H9 (cell line): ENCODE results near the gene GCA. TPM values are rescaled to one million over a fixed set of nuclear protein-coding genes. Genes with fewer than 3 reads are reported as not detected.

Source experiments
- DNase-seq: peaks from one replicate; pipeline ENCODE4 v3.0.0-alpha.2; 2017
- H2AFZ ChIP-seq: one replicate; pipeline ENCODE4 v1.6.1; 2013; ENCODE audit warnings: mild to moderate bottlenecking, low read length, control low read depth, moderate library complexity
- H2AK5ac ChIP-seq: 2 replicates; pipeline ENCODE4 v1.6.1; 2013; ENCODE audit warnings: low read length, control low read depth, mixed read lengths; ENCODE audit not compliant: insufficient read length
- H2BK120ac ChIP-seq: one replicate; pipeline ENCODE4 v1.6.1; 2013; ENCODE audit warnings: low read depth, mild to moderate bottlenecking, low read length, control low read depth, inconsistent platforms; ENCODE audit not compliant: poor library complexity, severe bottlenecking
- H2BK12ac ChIP-seq: 2 replicates; pipeline ENCODE4 v1.6.1; 2013; ENCODE audit warnings: low read length, control low read depth, mixed read lengths, low read depth; ENCODE audit not compliant: insufficient read length
- H2BK15ac ChIP-seq: 2 replicates; pipeline ENCODE4 v1.6.1; 2013; ENCODE audit warnings: low read depth, low read length, control low read depth
- H2BK20ac ChIP-seq: one replicate; pipeline ENCODE4 v1.6.1; 2013; ENCODE audit warnings: low read depth, mild to moderate bottlenecking, low read length, control low read depth, inconsistent platforms; ENCODE audit not compliant: poor library complexity, severe bottlenecking
- H2BK5ac ChIP-seq: 2 replicates; pipeline ENCODE4 v1.6.1; 2013; ENCODE audit warnings: low read length, control low read depth, mixed read lengths; ENCODE audit not compliant: insufficient read length
- H3K14ac ChIP-seq: 2 replicates; pipeline ENCODE4 v1.6.1; 2013; ENCODE audit warnings: low read length, control low read depth; ENCODE audit not compliant: insufficient read depth
- H3K18ac ChIP-seq: 2 replicates; pipeline ENCODE4 v1.6.1; 2013; ENCODE audit warnings: low read depth, mild to moderate bottlenecking, mixed read lengths, low read length, control low read depth; ENCODE audit not compliant: insufficient read length
- H3K23ac ChIP-seq: 2 replicates; pipeline ENCODE4 v1.6.1; 2013; ENCODE audit warnings: low read length, control low read depth, mixed read lengths, low read depth; ENCODE audit not compliant: insufficient read length
- H3K23me2 ChIP-seq: 2 replicates; pipeline ENCODE4 v1.6.1; 2013; ENCODE audit warnings: low read depth, mild to moderate bottlenecking, mixed read lengths, low read length, control low read depth; ENCODE audit not compliant: insufficient read length, poor library complexity, severe bottlenecking
- H3K27ac ChIP-seq: 2 replicates; pipeline ENCODE4 v1.5.1; 2013; ENCODE audit warnings: low read length, control low read depth, mixed read lengths, low read depth; ENCODE audit not compliant: insufficient read length
- H3K27me3 ChIP-seq: 2 replicates; pipeline ENCODE4 v1.6.1; 2013; ENCODE audit warnings: low read length, control low read depth, inconsistent platforms; ENCODE audit not compliant: insufficient read depth
- H3K4ac ChIP-seq: 2 replicates; pipeline ENCODE4 v1.6.1; 2013; ENCODE audit warnings: low read depth, mild to moderate bottlenecking, control low read depth, inconsistent platforms, low read length, moderate library complexity
- H3K4me1 ChIP-seq: 2 replicates; pipeline ENCODE4 v1.6.1; 2013; ENCODE audit warnings: low read length, control low read depth, inconsistent platforms; ENCODE audit not compliant: insufficient read depth
- H3K4me2 ChIP-seq: 2 replicates; pipeline ENCODE4 v1.6.1; 2013; ENCODE audit warnings: low read length, control low read depth, mixed read lengths; ENCODE audit not compliant: insufficient read length, insufficient read depth
- H3K56ac ChIP-seq: 2 replicates; pipeline ENCODE4 v1.6.1; 2013; ENCODE audit warnings: low read depth, mild to moderate bottlenecking, mixed read lengths, low read length, control low read depth; ENCODE audit not compliant: insufficient read length
- H3K79me1 ChIP-seq: 2 replicates; pipeline ENCODE4 v1.6.1; 2013; ENCODE audit warnings: low read depth, mild to moderate bottlenecking, moderate library complexity, low read length, control low read depth, inconsistent platforms; ENCODE audit not compliant: insufficient read depth, poor library complexity, severe bottlenecking
- H3K79me2 ChIP-seq: 2 replicates; pipeline ENCODE4 v1.6.1; 2013; ENCODE audit warnings: low read length, control low read depth, inconsistent platforms; ENCODE audit not compliant: insufficient read depth
- H3K9ac ChIP-seq: 2 replicates; pipeline ENCODE4 v1.6.1; 2013; ENCODE audit warnings: low read length, control low read depth, mixed read lengths; ENCODE audit not compliant: insufficient read length; ENCODE audit errors: extremely low read depth
- H3K9me3 ChIP-seq: one replicate; pipeline ENCODE4 v1.6.1; 2013; ENCODE audit warnings: low read depth, low read length, inconsistent platforms; ENCODE audit not compliant: control insufficient read depth
- H3T11ph ChIP-seq: one replicate; pipeline ENCODE4 v1.6.1; 2013; ENCODE audit warnings: mild to moderate bottlenecking, low read length, control low read depth, inconsistent platforms
- H4K20me1 ChIP-seq: one replicate; pipeline ENCODE4 v1.6.1; 2013; ENCODE audit not compliant: control insufficient read depth, insufficient read length, insufficient read depth
- H4K5ac ChIP-seq: 2 replicates; pipeline ENCODE4 v1.6.1; 2013; ENCODE audit warnings: low read depth, mild to moderate bottlenecking, mixed read lengths, low read length, control low read depth; ENCODE audit not compliant: insufficient read length
- H4K8ac ChIP-seq: replicated peaks from 2 replicates; pipeline ENCODE4 v1.6.1; 2013; ENCODE audit warnings: low read length, control low read depth, mixed read lengths, low read depth; ENCODE audit not compliant: insufficient read length
- H4K91ac ChIP-seq: 2 replicates; pipeline ENCODE4 v1.6.1; 2013; ENCODE audit warnings: low read depth, mild to moderate bottlenecking, moderate library complexity, mixed read lengths, low read length, control low read depth; ENCODE audit not compliant: insufficient read length
- H3K27ac Mint-ChIP-seq, 3 experiments: 2 replicates in 2 of 3; 3 replicates in 1 of 3; pipeline ENCODE4 v1.8.0; 2020 to 2021; ENCODE audit warnings: mixed read lengths in 3 of 3, mild to moderate bottlenecking in 1 of 3, moderate library complexity in 1 of 3
- H3K27me3 Mint-ChIP-seq: 2 replicates; pipeline ENCODE4 v1.8.0; 2021; ENCODE audit warnings: low read depth, mild to moderate bottlenecking, moderate library complexity, mixed read lengths
- H3K36me3 Mint-ChIP-seq, 3 experiments: 2 replicates in 2 of 3; 3 replicates in 1 of 3; pipeline ENCODE4 v1.8.0; 2020 to 2021; ENCODE audit warnings: low read depth in 3 of 3, mixed read lengths in 3 of 3; ENCODE audit not compliant: insufficient read depth in 1 of 3
- H3K4me1 Mint-ChIP-seq, 2 experiments: 2 replicates each; pipeline ENCODE4 v1.8.0; 2020; ENCODE audit warnings: mixed read lengths in 2 of 2
- H3K4me3 Mint-ChIP-seq, 2 experiments: 2 replicates in 1 of 2; 3 replicates in 1 of 2; pipeline ENCODE4 v1.8.0; 2020 to 2021; ENCODE audit warnings: mild to moderate bottlenecking in 2 of 2, mixed read lengths in 2 of 2, moderate library complexity in 1 of 2
- H3K9me3 Mint-ChIP-seq, 2 experiments: 2 replicates in 1 of 2; 3 replicates in 1 of 2; pipeline ENCODE4 v1.8.0; 2020; ENCODE audit warnings: mild to moderate bottlenecking in 2 of 2, mixed read lengths in 2 of 2, moderate library complexity in 1 of 2
- CTCF ChIP-seq: fragments of 200-600 bp; sonication (generic); conservative IDR thresholded peaks from 3 replicates; pipeline ENCODE4 v1.8.0; 2021; ENCODE audit warnings: antibody characterized with exemption, mild to moderate bottlenecking
- WGBS: extraction: QIAGEN DNeasy Blood & Tissue Kit; methylation state at CpG from one replicate; pipeline ENCODE4 v1.1.7; 2013; ENCODE audit warnings: missing lambda C conversion rate, low lambda C conversion rate, mixed read lengths; ENCODE audit not compliant: insufficient read length; ENCODE audit errors: extremely low coverage; 5-methylcytosine and 5-hydroxymethylcytosine counted together
- total RNA-seq: library from RNA; stranded (reverse); gene quantifications from 2 replicates; pipeline ENCODE4 v1.2.1, GENCODE V29; 2021

The GCA gene
- total RNA-seq, 1 experiment from 2014 or later, result 31.0 TPM

DNA sequence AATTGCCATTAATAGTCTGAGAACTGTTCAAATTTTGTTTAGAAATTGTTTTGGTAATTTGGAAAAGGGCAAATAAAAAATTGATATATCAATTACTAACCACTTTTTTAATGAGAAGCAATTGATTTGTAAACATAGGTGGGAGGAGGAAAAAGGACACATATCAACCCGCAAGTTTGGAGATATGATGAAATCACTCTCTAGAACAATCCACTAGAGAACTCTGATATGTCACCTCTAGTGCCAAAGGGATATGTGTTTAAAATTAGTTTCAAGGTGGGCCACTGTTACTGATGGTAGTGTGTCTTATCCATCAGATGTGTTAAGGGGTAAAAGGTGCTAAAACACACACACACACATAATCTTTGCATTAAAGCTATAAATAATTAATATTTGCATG lies 42.1 kb upstream of the GCA start:
- no peak overlapping the region for H2BK120ac ChIP-seq
- no peaks in the 10 kb centered on the region for H3K36me3 Mint-ChIP-seq
- H3K56ac ChIP-seq, result no peak overlapping the region
- H3K4me3 Mint-ChIP-seq, result no peak overlapping the region
- H2BK15ac ChIP-seq, result no peak overlapping the region
- no peak overlapping the region for H3K4me2 ChIP-seq
- H3K9me3 Mint-ChIP-seq, result no peaks in the 10 kb centered on the region
- no peak overlapping the region for H3K18ac ChIP-seq
- H3K27me3 Mint-ChIP-seq, result no peaks in the 10 kb centered on the region
- H4K8ac ChIP-seq, result no peak overlapping the region
- no peak overlapping the region for H2BK12ac ChIP-seq
- no peak overlapping the region for H3K14ac ChIP-seq
- no peak overlapping the region for H3K9ac ChIP-seq
- H4K5ac ChIP-seq, result no peak overlapping the region
- H2BK5ac ChIP-seq, result no peak overlapping the region
- H3T11ph ChIP-seq, result no peak overlapping the region
- no peaks in the 10 kb centered on the region for H3K27me3 ChIP-seq
- no peaks in the 10 kb centered on the region; the same call in 1 of the 2 replicates for H3K4me1 ChIP-seq
- H3K79me1 ChIP-seq, result no peaks in the 10 kb centered on the region
- no peak overlapping the region for H2AFZ ChIP-seq
- H3K4me1 Mint-ChIP-seq, result no peaks in the 10 kb centered on the region
- H2AK5ac ChIP-seq, result no peak overlapping the region
- no peak for DNase-seq
- no CpG with 5 or more reads among the region's 1 CpG for WGBS
- no peaks in the 10 kb centered on the region for H4K20me1 ChIP-seq
- no peak overlapping the region for H3K27ac ChIP-seq
- no peak overlapping the region for H3K4ac ChIP-seq
- H3K79me2 ChIP-seq, result no peaks in the 10 kb centered on the region
- H4K91ac ChIP-seq, result no peak overlapping the region
- no peaks in the 10 kb centered on the region for H3K9me3 ChIP-seq
- no peak overlapping the region for H3K27ac Mint-ChIP-seq
- TF ChIP-seq CTCF, result no peak
- no peak overlapping the region for H3K23ac ChIP-seq
- H2BK20ac ChIP-seq, result no peak overlapping the region
- H3K23me2 ChIP-seq, result no peaks in the 10 kb centered on the region
